Endothelial cell of umbilical vein (primary cell): ENCODE results near the gene GLP1R. TPM values are rescaled to one million over a fixed set of nuclear protein-coding genes. Genes with fewer than 3 reads are reported as not detected.

Source experiments
- BruUV-seq: library from RNA; stranded (reverse); fragments of 400-500 nt; replicated peaks from 2 replicates; lab custom pipeline; 2021; lab: Mats Ljungman, UMichigan
- CTCF ChIA-PET: fragments of 300-600, 350-600 bp; sonication (Branson Sonifier 250); formaldehyde crosslinking; loops from one replicate; lab custom pipeline; 2021; ENCODE audit warnings: antibody characterized with exemption, inconsistent platforms; lab: Charles Lee
- POLR2A ChIA-PET: fragments of 300-600, 350-600 bp; sonication (Branson Sonifier 250); formaldehyde crosslinking; loops from one replicate; lab custom pipeline; 2021; ENCODE audit warnings: antibody characterized with exemption, inconsistent platforms; lab: Charles Lee
- DNase-seq: peaks from one replicate; pipeline ENCODE4 v3.0.0-alpha.2; 2011; ENCODE audit warnings: low read depth, low spot score
- FAIRE-seq: peaks from 2 replicates; lab custom pipeline; 2011; peaks lifted over from hg19 to GRCh38; lab: Jason Lieb, UNC
- H2AFZ ChIP-seq: 2 replicates; pipeline ENCODE4 v1.6.0; 2012; ENCODE audit warnings: low read depth, low read length, control low read depth, inconsistent platforms
- H3K27ac ChIP-seq: 2 replicates; pipeline ENCODE4 v1.5.1; 2011; ENCODE audit warnings: low read depth, mild to moderate bottlenecking, control low read depth, low read length, moderate library complexity; ENCODE audit not compliant: insufficient read depth
- H3K27me3 ChIP-seq, 2 experiments: 2 replicates each; pipeline versions ENCODE4 v1.6.0 to v1.6.1; 2011; ENCODE audit warnings: low read length in 2 of 2, mixed read lengths in 1 of 2; ENCODE audit not compliant: control insufficient read depth in 2 of 2, insufficient read depth in 2 of 2
- H3K36me3 ChIP-seq, 2 experiments: 2 replicates in 1 of 2; 3 replicates in 1 of 2; pipeline ENCODE4 v1.5.1; 2011; ENCODE audit warnings: low read length in 2 of 2, mild to moderate bottlenecking in 1 of 2, moderate library complexity in 1 of 2; ENCODE audit not compliant: control insufficient read depth in 2 of 2, insufficient read depth in 2 of 2; ENCODE audit errors: extremely low read depth in 1 of 2
- H3K4me1 ChIP-seq: 3 replicates; pipeline ENCODE4 v1.5.1; 2011; ENCODE audit warnings: mild to moderate bottlenecking, low read length; ENCODE audit not compliant: control insufficient read depth, insufficient read depth; ENCODE audit errors: extremely low read depth
- H3K4me2 ChIP-seq: 2 replicates; pipeline ENCODE4 v1.6.1; 2011; ENCODE audit warnings: low read length, control low read depth, mixed read lengths; ENCODE audit not compliant: insufficient read depth
- H3K4me3 ChIP-seq, 3 experiments: fragments of 200-600 bp in 1 of 3; sonication (generic), shearing (Covaris generic) in 1 of 3; replicated peaks in 1 of 3; 2 replicates each; pipeline ENCODE4 v1.5.1; 2011 to 2016; ENCODE audit warnings: control low read depth in 3 of 3, low read length in 3 of 3, mild to moderate bottlenecking in 2 of 3, inconsistent platforms in 1 of 3, low read depth in 1 of 3, moderate library complexity in 1 of 3; ENCODE audit not compliant: insufficient read depth in 1 of 3
- H3K79me2 ChIP-seq: 2 replicates; pipeline ENCODE4 v1.6.0; 2012; ENCODE audit warnings: low read length, inconsistent platforms; ENCODE audit not compliant: control insufficient read depth, insufficient read depth
- H3K9ac ChIP-seq: replicated peaks from 2 replicates; pipeline ENCODE3; 2011; ENCODE audit warnings: low read length, control low read depth; ENCODE audit not compliant: insufficient read depth; ENCODE audit errors: extremely low read depth
- H3K9me1 ChIP-seq: replicated peaks from 3 replicates; pipeline ENCODE4 v1.6.0; 2011; ENCODE audit warnings: mild to moderate bottlenecking, low read length; ENCODE audit not compliant: control insufficient read depth, insufficient read depth; ENCODE audit errors: extremely low read depth
- H3K9me3 ChIP-seq: replicated peaks from 2 replicates; pipeline ENCODE4 v1.5.1; 2012; ENCODE audit warnings: low read length, inconsistent platforms; ENCODE audit not compliant: control insufficient read depth, insufficient read depth
- H4K20me1 ChIP-seq: replicated peaks from 2 replicates; pipeline ENCODE3; 2011; ENCODE audit warnings: mild to moderate bottlenecking, low read length; ENCODE audit not compliant: control insufficient read depth, insufficient read depth; ENCODE audit errors: extremely low read depth
- EZH2 ChIP-seq: IDR thresholded peaks from 2 replicates; pipeline ENCODE4 v1.6.1; 2012; ENCODE audit warnings: borderline replicate concordance, low read depth, mild to moderate bottlenecking, moderate library complexity, low read length, inconsistent platforms; ENCODE audit not compliant: severe bottlenecking
- FOS ChIP-seq: IDR thresholded peaks from 2 replicates; pipeline ENCODE4 v1.6.1; 2011; ENCODE audit warnings: mild to moderate bottlenecking, low read length, moderate library complexity, borderline replicate concordance; ENCODE audit not compliant: insufficient read depth
- GATA2 ChIP-seq: IDR thresholded peaks from 2 replicates; pipeline ENCODE4 v1.7.0; 2011; ENCODE audit warnings: low read depth, mild to moderate bottlenecking, moderate library complexity, mixed read lengths, low read length; ENCODE audit not compliant: insufficient read length, insufficient read depth
- JUN ChIP-seq: IDR thresholded peaks from 2 replicates; pipeline ENCODE4 v1.6.1; 2011; ENCODE audit warnings: borderline replicate concordance, low read depth; ENCODE audit not compliant: insufficient read length, insufficient read depth
- MAX ChIP-seq: IDR thresholded peaks from 2 replicates; pipeline ENCODE4 v1.6.1; 2011; ENCODE audit not compliant: insufficient read depth, insufficient read length
- MYC ChIP-seq: IDR thresholded peaks from one replicate; pipeline ENCODE4 v1.6.1; 2011; ENCODE audit warnings: mild to moderate bottlenecking, low read depth, low read length
- POLR2A ChIP-seq: IDR thresholded peaks from 2 replicates; pipeline ENCODE4 v1.6.1; 2012; ENCODE audit warnings: low read depth, mild to moderate bottlenecking, control low read depth, low read length
- POLR2AphosphoS5 ChIP-seq: IDR thresholded peaks from 2 replicates; pipeline ENCODE4 v1.6.1; 2012; ENCODE audit warnings: low read depth, mild to moderate bottlenecking, control low read depth, low read length, moderate library complexity; ENCODE audit not compliant: insufficient read depth
- dilution Hi-C: fragments of 300-500 bp; cut with MboI; formaldehyde crosslinking; loops from one replicate; pipeline ENCODE4 v1.15.0; 2019; ENCODE audit warnings: low sequenced_read_pairs; ENCODE audit not compliant: extremely low pct_ligation_motif_present
- intact Hi-C: fragments of 100-400 bp; cut with micrococcal nuclease; formaldehyde crosslinking; loops from one replicate; pipeline ENCODE4 v1.10.0; 2022
- polyA plus RNA-seq, 4 experiments: library from polyadenylated mRNA; depleted of rRNA in 3 of 4; stranded (reverse) in 3 of 4; unstranded in 1 of 4; fragments of >200 nt; gene quantifications; 2 replicates each; pipeline versions ENCODE4 v1.2.1 to v1.2.3, GENCODE V29; 2011 to 2012; ENCODE audit warnings: missing spikeins in 1 of 4
- total RNA-seq: library from RNA; stranded (reverse); gene quantifications from 2 replicates; pipeline ENCODE4 v1.2.3, GENCODE V29; 2021
- TF ChIP-seq, protein P1 (sequence below), 2 donors: IDR thresholded peaks; 1 replicate in 1 of 2; 2 replicates in 1 of 2; pipeline ENCODE4 v1.5.1; 2011; ENCODE audit warnings: low read length in 2 of 2, mild to moderate bottlenecking in 2 of 2, moderate library complexity in 2 of 2, control low read depth in 1 of 2, inconsistent platforms in 1 of 2, low read depth in 1 of 2; ENCODE audit not compliant: insufficient read depth in 1 of 2; ENCODE audit errors: extremely low read depth in 1 of 2

Gene GLP1R
- total and polyA plus RNA-seq, 2 donors (not counting 3 experiments of a cell fraction or from before 2014, with no cell fraction given), result not detected

GRCh38 chr6:39056191-39056590 is 7.6 kb downstream of the GLP1R start:
- H3K9me3 ChIP-seq, result no peaks in the 10 kb centered on the region
- no peak overlapping the region for H3K27ac ChIP-seq
- H4K20me1 ChIP-seq, result no peaks in the 10 kb centered on the region
- no peak overlapping the region for H3K9ac ChIP-seq
- FAIRE-seq, result no peak
- H3K27me3 ChIP-seq, result no peaks in the 10 kb centered on the region
- no peaks in the 10 kb centered on the region for H3K9me1 ChIP-seq
- CTCF ChIA-PET, result no interaction called here
- intact Hi-C loops (no loop called here), dilution Hi-C loops (no loop called here)
- H3K4me2 ChIP-seq, result no peak overlapping the region
- no peak for DNase-seq
- TF ChIP-seq EZH2, result no peak
- TF ChIP-seq, protein P1, sequence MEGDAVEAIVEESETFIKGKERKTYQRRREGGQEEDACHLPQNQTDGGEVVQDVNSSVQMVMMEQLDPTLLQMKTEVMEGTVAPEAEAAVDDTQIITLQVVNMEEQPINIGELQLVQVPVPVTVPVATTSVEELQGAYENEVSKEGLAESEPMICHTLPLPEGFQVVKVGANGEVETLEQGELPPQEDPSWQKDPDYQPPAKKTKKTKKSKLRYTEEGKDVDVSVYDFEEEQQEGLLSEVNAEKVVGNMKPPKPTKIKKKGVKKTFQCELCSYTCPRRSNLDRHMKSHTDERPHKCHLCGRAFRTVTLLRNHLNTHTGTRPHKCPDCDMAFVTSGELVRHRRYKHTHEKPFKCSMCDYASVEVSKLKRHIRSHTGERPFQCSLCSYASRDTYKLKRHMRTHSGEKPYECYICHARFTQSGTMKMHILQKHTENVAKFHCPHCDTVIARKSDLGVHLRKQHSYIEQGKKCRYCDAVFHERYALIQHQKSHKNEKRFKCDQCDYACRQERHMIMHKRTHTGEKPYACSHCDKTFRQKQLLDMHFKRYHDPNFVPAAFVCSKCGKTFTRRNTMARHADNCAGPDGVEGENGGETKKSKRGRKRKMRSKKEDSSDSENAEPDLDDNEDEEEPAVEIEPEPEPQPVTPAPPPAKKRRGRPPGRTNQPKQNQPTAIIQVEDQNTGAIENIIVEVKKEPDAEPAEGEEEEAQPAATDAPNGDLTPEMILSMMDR (IDR thresholded peaks at IDR 0.05; ENCODE audit: extremely low read depth in 1 of 2, insufficient read depth in 1 of 2, low read depth in 1 of 2, low read length in 2 of 2), result no peak
- no peak for TF ChIP-seq FOS
- TF ChIP-seq GATA2, result no peak
- no peak for TF ChIP-seq JUN
- no peak for TF ChIP-seq POLR2AphosphoS5
- TF ChIP-seq MYC, result no peak
- no peak for TF ChIP-seq MAX
- no peak for TF ChIP-seq POLR2A
- no peaks in the 10 kb centered on the region for H3K4me1 ChIP-seq
- no TSS peak for BruUV-seq
- H3K79me2 ChIP-seq, result no peaks in the 10 kb centered on the region
- no peak overlapping the region for H2AFZ ChIP-seq
- H3K36me3 ChIP-seq, result no peaks in the 10 kb centered on the region
- H3K4me3 ChIP-seq, result no peak overlapping the region
- POLR2A ChIA-PET, result no interaction called here
